ENCODE results near the gene KRT73.

KRT73 gene

DNA sequence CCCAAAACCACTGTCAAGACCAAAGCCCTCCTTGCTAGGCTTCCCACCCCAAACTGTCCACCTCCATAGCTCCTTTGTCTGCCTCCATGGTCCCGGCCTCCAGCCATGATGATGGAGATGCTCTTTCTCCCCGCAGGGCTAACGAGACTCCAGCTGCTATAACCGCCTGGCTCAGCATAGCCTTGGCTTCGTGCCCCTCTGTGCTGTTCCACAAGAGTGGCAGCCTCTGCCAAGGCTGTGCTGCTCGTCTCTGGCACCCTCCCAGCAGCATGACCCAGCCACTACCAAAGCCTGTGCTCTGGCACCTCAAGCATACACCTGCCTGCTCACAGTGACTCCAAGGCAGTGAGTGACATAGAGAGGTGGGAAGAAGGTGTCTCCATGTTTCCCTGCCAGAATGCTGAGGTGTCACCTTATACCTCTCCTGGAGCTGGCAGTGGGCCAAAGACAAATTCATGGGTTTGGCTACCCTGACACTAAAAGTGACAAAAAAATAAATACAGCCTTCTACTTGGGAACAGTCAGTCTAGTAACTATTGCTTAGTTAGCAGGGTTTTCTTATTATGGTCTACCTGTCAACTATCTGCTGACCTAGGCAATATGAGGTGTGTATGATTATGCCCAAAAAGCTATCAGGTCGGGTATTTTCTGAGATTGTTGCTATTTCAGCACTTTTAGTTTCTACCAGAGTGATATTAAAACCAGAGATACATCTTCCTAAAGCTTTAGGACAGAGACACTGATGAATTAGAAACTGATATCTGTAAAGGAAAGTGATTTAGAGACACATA, 16.1 kb upstream of the KRT73 start:
- POLR2A ChIA-PET = no interaction called here
- TF ChIP-seq, protein P1, sequence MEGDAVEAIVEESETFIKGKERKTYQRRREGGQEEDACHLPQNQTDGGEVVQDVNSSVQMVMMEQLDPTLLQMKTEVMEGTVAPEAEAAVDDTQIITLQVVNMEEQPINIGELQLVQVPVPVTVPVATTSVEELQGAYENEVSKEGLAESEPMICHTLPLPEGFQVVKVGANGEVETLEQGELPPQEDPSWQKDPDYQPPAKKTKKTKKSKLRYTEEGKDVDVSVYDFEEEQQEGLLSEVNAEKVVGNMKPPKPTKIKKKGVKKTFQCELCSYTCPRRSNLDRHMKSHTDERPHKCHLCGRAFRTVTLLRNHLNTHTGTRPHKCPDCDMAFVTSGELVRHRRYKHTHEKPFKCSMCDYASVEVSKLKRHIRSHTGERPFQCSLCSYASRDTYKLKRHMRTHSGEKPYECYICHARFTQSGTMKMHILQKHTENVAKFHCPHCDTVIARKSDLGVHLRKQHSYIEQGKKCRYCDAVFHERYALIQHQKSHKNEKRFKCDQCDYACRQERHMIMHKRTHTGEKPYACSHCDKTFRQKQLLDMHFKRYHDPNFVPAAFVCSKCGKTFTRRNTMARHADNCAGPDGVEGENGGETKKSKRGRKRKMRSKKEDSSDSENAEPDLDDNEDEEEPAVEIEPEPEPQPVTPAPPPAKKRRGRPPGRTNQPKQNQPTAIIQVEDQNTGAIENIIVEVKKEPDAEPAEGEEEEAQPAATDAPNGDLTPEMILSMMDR (IDR thresholded peaks at IDR 0.05; ENCODE audit: control extremely low read depth, extremely low read depth, low read depth, missing control alignments) = no peak
- CTCF ChIA-PET = no interaction called here
- no peak for DNase-seq (ENCODE audit: extremely low spot score)

DNA sequence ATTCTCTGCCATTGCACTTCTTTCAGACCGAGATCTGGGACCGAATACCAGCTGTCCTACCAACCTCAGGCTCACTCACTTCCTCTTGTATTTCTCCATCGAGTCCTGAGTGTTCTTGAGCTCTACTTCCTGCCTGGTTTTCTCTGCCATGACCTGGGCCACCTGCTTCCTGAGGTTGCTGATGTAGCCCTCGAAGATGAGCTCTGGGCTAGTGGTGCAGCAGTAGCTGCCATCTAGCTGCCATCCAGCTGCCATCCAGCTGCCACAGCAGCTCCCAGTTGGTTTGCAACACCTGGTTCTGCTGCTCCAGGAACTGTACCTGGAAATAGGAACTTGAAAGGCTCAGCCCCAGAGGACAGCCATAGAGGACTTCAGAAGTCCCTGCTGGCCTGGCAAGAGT, 15.0 kb upstream of the KRT73 start:
- DNase-seq (ENCODE audit: extremely low spot score) = no peak
- TF ChIP-seq, protein P1 (IDR thresholded peaks at IDR 0.05; ENCODE audit: control extremely low read depth, extremely low read depth, low read depth, missing control alignments) = no peak
- CTCF ChIA-PET = interaction anchor here (1.3 kb wide), 1 partner anchor 15 kb away, joined by 3 read pairs; no protein-coding TSS in a partner anchor
- POLR2A ChIA-PET = no interaction called here

DNA sequence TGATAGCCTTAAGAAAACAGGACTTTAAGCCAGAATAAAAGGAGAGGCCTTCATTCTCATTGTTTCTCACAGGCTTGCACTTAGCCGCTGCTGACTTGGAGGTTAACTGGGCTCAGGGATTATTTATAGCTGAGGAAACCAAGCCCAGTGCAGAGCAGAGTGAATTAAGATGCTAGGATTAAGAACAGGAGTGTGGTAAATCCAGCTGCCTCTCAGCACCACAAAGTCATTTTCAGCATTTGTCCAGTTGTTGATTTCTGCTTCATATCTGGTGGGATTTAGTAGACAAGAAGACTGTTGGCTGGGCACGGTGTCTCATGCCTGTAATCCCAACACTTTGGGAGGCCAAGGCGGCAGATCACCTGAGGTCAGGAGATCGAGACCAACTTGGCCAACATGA, 14.3 kb upstream of the KRT73 start:
- no peak for DNase-seq (ENCODE audit: extremely low spot score)
- POLR2A ChIA-PET = no interaction called here
- TF ChIP-seq, protein P1 (IDR thresholded peaks at IDR 0.05; ENCODE audit: control extremely low read depth, extremely low read depth, low read depth, missing control alignments) = no peak
- CTCF ChIA-PET = interaction anchor here (1.3 to 1.5 kb wide), 2 partner anchors 14 to 16 kb away, joined by 3 read pairs; partner anchors contain the start of gene KRT73

DNA sequence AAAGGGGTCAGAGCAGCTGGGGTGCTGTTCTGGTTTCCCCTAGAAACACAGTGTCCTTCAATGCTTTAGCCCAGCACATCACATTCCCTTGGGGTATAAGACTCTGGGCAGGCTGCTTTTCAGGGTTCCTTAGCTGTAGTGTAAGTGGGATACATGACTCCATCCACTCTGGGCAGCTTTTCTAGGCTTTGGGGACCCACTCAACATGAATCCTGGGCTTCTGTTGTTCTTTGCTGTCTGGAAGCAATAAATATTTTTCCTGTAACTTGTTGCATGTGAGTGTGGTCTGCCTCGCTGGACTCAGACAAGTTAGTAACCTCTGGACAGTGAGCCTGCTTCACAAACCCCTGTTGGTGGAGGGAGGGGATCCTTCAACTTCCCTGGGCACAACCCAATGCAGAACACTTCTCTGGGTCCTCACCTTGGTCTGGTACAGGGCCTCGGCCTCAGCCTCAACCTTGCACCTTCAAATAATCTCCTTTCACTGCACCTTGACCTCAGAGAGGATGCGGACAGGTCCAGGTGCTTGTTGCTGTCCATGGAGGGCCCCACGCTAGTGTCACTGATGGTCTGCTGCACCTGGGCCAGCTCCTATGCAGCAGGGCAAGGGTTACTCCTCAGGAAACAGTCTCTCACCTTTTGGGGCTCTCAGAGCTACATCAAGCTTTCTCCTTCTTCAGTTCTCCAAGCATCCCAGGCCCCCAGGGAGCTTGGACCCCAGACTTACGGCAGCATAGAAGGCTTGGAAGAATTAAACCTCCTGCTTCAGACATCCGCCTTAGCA, 13.5 kb upstream of the KRT73 start:
- CTCF ChIA-PET = interaction anchor here (1.3 to 1.5 kb wide), 2 partner anchors 13 to 17 kb away, joined by 3 read pairs; partner anchors contain the start of gene KRT73
- TF ChIP-seq, protein P1 (IDR thresholded peaks at IDR 0.05; ENCODE audit: control extremely low read depth, extremely low read depth, low read depth, missing control alignments) = no peak
- POLR2A ChIA-PET = no interaction called here
- DNase-seq (ENCODE audit: extremely low spot score) = no peak

DNA sequence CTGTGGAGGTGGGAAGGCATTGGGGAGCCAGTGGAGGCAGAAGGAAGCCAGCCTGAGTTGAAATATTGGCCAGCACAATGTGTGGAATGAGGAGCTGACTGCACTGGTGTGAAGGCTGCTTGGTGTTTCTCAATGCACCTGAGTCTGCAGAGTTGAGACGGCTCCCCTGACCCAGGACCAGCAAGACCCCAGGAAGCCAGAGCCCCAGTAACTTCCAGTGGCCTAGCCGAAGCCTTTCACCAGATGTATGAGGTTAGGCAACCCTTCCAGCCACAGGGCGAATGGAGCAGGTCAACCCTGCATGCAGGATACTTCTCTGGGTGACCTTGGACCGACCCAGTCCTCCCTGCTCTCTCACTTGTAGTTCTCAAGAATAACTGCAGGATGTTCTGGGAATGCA, 12.9 kb upstream of the KRT73 start:
- DNase-seq (ENCODE audit: extremely low spot score) = no peak
- CTCF ChIA-PET = no interaction called here
- TF ChIP-seq, protein P1 (IDR thresholded peaks at IDR 0.05; ENCODE audit: control extremely low read depth, extremely low read depth, low read depth, missing control alignments) = no peak
- POLR2A ChIA-PET = no interaction called here

DNA sequence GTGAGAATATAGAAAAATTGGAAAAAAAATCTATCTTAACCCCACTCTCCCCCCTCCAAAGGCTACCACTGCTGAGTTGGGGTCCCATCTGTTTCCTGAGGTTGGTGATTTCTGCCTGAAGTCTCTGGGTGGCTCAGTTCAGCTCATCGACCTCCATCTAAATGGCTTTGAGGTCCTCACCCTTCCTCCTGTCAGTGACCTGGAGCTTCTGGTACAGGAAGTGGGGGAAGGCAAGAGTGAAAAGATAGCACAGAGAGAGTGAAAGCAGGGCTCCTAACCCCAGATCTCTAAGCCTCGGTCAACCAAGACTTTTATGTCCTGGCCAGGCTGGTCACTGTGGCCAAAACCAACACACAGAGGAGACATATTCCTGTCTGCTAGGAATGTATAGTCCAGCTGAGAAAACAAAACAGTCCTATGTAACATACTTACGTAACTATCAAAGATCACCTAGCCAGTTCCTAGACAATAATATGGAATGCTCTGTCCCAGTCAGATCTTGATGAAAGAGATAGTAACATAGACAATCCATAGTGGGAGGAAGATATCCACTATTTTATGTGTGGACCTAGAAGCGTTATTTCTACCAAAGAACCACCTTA, 12.3 kb upstream of the KRT73 start:
- POLR2A ChIA-PET = no interaction called here
- TF ChIP-seq, protein P1 (IDR thresholded peaks at IDR 0.05; ENCODE audit: control extremely low read depth, extremely low read depth, low read depth, missing control alignments) = no peak
- DNase-seq (ENCODE audit: extremely low spot score) = no peak
- CTCF ChIA-PET = no interaction called here

All from GM10248 (cell line).